Activated CD4-positive, alpha-beta T cell treated with anti-CD3 and anti-CD28 coated beads, Interleukin-2, amount 10 ng/mL, durations not matched to agents 7 days and 5 days (primary cell): ENCODE measurements around the gene MRPS18B. TPM values are rescaled to one million over a fixed set of nuclear protein-coding genes. Genes with fewer than 3 reads are reported as not detected.
"Not testable (repeated sequence)": the region's sequence is repeated elsewhere in the genome, so short reads cannot be mapped to it uniquely, and the experiment has no call there.

Experiments
- CTCF ChIA-PET: fragments of 350-600 bp; sonication (Branson Sonifier 250); formaldehyde crosslinking; loops from one replicate; lab custom pipeline; 2021; ENCODE audit warnings: antibody characterized with exemption; lab: Charles Lee
- POLR2A ChIA-PET: fragments of 350-600 bp; sonication (Branson Sonifier 250); formaldehyde crosslinking; loops from one replicate; lab custom pipeline; 2021; ENCODE audit warnings: antibody characterized with exemption; lab: Charles Lee
- DNase-seq: peaks from one replicate; pipeline ENCODE4 v3.0.0-alpha.2; 2020
- H3K27ac Mint-ChIP-seq: one replicate; pipeline ENCODE4 v1.8.0; 2021; ENCODE audit warnings: mild to moderate bottlenecking, moderate library complexity, mixed read lengths
- H3K27me3 Mint-ChIP-seq: one replicate; pipeline ENCODE4 v1.8.0; 2021; ENCODE audit warnings: mixed read lengths
- H3K36me3 Mint-ChIP-seq: one replicate; pipeline ENCODE4 v1.8.0; 2021; ENCODE audit warnings: low read depth, mixed read lengths
- H3K4me1 Mint-ChIP-seq: one replicate; pipeline ENCODE4 v1.8.0; 2021; ENCODE audit warnings: mixed read lengths
- H3K4me3 Mint-ChIP-seq: one replicate; pipeline ENCODE4 v1.8.0; 2021; ENCODE audit warnings: mild to moderate bottlenecking, moderate library complexity, mixed read lengths
- H3K9me3 Mint-ChIP-seq: one replicate; pipeline ENCODE4 v1.8.0; 2021; ENCODE audit warnings: mixed read lengths
- total RNA-seq, 2 experiments: library from RNA; stranded (reverse); gene quantifications; one replicate each; pipeline ENCODE4 v1.2.3, GENCODE V29; 2021

MRPS18B gene
- total RNA-seq, 2 experiments from 2014 or later = 41.4 to 44.4 TPM

DNA sequence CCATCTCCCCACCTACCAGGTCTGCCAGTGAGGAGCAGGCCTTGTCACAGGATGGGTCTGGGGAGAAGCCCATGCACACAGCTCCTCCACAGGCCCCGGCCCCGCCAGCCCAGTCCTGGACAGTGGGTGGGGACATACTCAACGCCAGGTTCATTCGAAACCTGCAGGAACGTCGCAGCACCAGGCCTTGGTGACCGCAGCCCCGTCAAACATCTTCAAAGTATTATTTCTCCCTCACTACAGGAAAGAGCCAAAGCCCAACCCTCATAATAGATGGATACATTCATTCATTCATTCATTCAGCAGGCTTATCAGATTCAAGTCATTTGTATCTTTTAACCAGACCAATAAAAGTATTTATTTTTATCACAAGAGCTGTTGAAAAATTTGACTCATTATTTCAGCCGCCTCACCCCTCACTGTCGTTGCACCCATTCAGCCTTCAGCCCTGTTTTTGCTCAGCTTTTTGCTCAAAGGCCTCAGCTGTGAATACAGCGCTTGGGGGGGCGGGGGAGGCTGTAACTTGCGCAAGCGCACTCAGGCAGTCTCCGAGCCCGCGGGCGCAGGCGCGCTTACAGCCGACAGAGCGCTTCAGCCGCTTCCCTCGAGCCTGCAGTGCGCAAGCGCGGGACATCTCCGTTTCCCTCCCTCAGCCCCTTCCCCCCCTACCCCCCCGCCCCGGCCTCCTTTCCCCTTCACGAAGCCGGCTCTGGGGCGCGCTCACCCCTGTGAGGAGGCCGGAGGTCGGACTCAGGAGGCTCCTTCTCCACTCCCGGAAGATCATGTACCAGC, 29.0 kb downstream of the MRPS18B start, which contains the start of gene C6orf136:
Gene C6orf136 (plus strand): TSS at position 684 of the 792 bp plus-strand sequence. CDS start 99 bp downstream, at position 783.
- ChIA-PET POLR2A (interaction anchor here (0.5 kb wide), 1 partner anchor 90 kb away, joined by 3 read pairs; the partner anchor contains the start of gene PRR3), CTCF (interaction anchor here (0.7 kb wide), 1 partner anchor 84 kb away, joined by 3 read pairs; no protein-coding TSS in a partner anchor)
- Mint-ChIP-seq H3K27ac (peak within 1 kb of the TSS; percentile 94), H3K27me3 (no peaks in the 10 kb centered on the region), H3K36me3 (peaks cover 14% of the 10 kb centered on the region), H3K4me1 (peaks cover 34% of the 10 kb centered on the region), H3K9me3 (no peaks in the 10 kb centered on the region), H3K4me3 (peak within 1 kb of the TSS; percentile 85)
- peak; percentile 94 for DNase-seq

GRCh38 chr6:30647242-30648116, 29.8 kb downstream of the MRPS18B start:
- DNase-seq = peak; percentile 74
- Mint-ChIP-seq H3K4me3 (peak overlapping the region; percentile 85), H3K27ac (peak overlapping the region; percentile 94), H3K27me3 (no peaks in the 10 kb centered on the region), H3K36me3 (peaks cover 22% of the 10 kb centered on the region), H3K4me1 (peaks cover 29% of the 10 kb centered on the region), H3K9me3 (no peaks in the 10 kb centered on the region)
- POLR2A ChIA-PET = no interaction called here
- CTCF ChIA-PET = no interaction called here

- no peak overlapping the region for H3K27ac Mint-ChIP-seq
- no peak overlapping the region for H3K4me3 Mint-ChIP-seq
- ChIA-PET CTCF (interaction anchor here (0.6 to 1.3 kb wide), 3 partner anchors 19 to 80 kb away, joined by 3 to 4 read pairs (median 3); no protein-coding TSS in a partner anchor), POLR2A (interaction anchor here (0.7 kb wide), 1 partner anchor 21 kb away, joined by 4 read pairs; no protein-coding TSS in a partner anchor)
- no peaks in the 10 kb centered on the region for H3K9me3 Mint-ChIP-seq
- no peak for DNase-seq
- peaks cover 16% of the 10 kb centered on the region for H3K4me1 Mint-ChIP-seq
- no peaks in the 10 kb centered on the region for H3K27me3 Mint-ChIP-seq
- peaks cover 35% of the 10 kb centered on the region for H3K36me3 Mint-ChIP-seq
Measured at GRCh38 chr6:30651143-30651542, 33.5 kb downstream of the MRPS18B start.

DNA sequence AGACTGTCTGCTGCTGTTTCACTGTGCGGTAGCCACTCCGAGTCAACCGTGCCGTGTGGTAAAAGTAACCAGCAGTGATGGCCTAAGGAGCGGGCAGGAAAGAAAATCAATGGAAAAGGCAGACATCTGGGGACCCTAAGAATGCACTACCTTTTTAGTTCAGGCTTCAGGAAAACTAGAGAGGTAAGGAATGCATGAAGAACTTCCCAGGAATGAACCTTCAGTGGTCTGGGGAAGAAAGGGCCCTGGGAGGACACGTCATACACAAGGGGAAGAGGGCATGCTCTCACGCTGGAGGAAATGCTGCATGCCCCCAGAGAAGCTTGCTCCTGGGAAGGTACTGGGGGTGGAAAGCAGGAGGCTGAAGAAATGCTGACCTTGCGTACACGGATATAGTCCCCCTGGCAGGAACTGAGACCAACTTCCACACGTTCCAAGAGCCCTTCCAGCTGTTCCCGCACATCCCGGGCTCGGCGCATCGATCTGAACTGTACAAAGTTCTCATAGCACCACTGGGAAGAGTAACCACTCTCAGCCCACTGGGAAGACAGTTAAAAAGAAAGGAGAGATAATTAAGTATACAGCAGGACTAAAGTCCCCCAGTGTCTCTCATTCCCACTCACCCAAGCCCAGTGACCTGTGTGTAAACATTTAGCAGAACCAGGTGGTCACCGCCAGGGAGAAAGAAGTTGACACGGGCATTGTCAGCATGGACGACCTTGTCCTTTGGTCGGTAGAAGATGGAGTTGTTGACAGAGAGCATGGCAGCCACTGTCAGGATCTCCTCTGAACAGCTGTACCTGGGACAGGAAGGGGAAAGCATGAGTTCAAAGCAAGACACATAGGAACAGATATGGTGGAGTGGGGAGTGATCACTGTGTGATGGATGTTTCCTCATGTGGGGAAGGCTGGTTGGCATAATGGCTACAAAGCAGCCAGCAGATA, 37.4 kb downstream of the MRPS18B start:
- POLR2A ChIA-PET = interaction anchor here (0.6 kb wide), 1 partner anchor 45 kb away, joined by 3 read pairs; no protein-coding TSS in a partner anchor
- no peak overlapping the region for H3K27ac Mint-ChIP-seq

GRCh38 chr6:30655743-30656094, 38.1 kb downstream of the MRPS18B start:
- Mint-ChIP-seq H3K27me3 (no peaks in the 10 kb centered on the region), H3K36me3 (peaks cover 48% of the 10 kb centered on the region), H3K4me1 (peaks cover 2% of the 10 kb centered on the region), H3K27ac (no peak overlapping the region), H3K9me3 (no peaks in the 10 kb centered on the region), H3K4me3 (no peak overlapping the region)
- POLR2A ChIA-PET = no interaction called here
- CTCF ChIA-PET = interaction anchor here (0.9 to 1.5 kb wide), 4 partner anchors 23 to 115 kb away, joined by 3 to 4 read pairs (median 3); no protein-coding TSS in a partner anchor
- no peak for DNase-seq

More for the DNA sequence above, 37.4 kb downstream of the MRPS18B start:
- peaks cover 2% of the 10 kb centered on the region for H3K4me1 Mint-ChIP-seq
- H3K4me3 Mint-ChIP-seq = no peak overlapping the region
- no peaks in the 10 kb centered on the region for H3K9me3 Mint-ChIP-seq
- H3K27me3 Mint-ChIP-seq = no peaks in the 10 kb centered on the region
- CTCF ChIA-PET = interaction anchor here (1.0 to 1.2 kb wide), 2 partner anchors 45 to 114 kb away, joined by 3 read pairs; no protein-coding TSS in a partner anchor
- DNase-seq = no peak
- H3K36me3 Mint-ChIP-seq = peaks cover 48% of the 10 kb centered on the region

GRCh38 chr6:30656513-30656912, 38.9 kb downstream of the MRPS18B start:
- Mint-ChIP-seq H3K27ac (no peak overlapping the region), H3K4me3 (no peak overlapping the region), H3K9me3 (no peaks in the 10 kb centered on the region), H3K27me3 (no peaks in the 10 kb centered on the region), H3K36me3 (peaks cover 43% of the 10 kb centered on the region), H3K4me1 (peaks cover 2% of the 10 kb centered on the region)
- no peak for DNase-seq
- ChIA-PET POLR2A (no interaction called here), CTCF (interaction anchor here (0.8 to 1.5 kb wide), 6 partner anchors 13 to 115 kb away, joined by 3 to 4 read pairs (median 3); no protein-coding TSS in a partner anchor)

GRCh38 chr6:30657454-30657853, 39.8 kb downstream of the MRPS18B start:
- no peaks in the 10 kb centered on the region for H3K27me3 Mint-ChIP-seq
- ChIA-PET CTCF (interaction anchor here (0.8 to 1.7 kb wide), 5 partner anchors 14 to 65 kb away, joined by 3 to 5 read pairs (median 4); partner anchors contain the start of gene DHX16), POLR2A (no interaction called here)
- H3K4me3 Mint-ChIP-seq = no peak overlapping the region
- no peaks in the 10 kb centered on the region for H3K9me3 Mint-ChIP-seq
- H3K27ac Mint-ChIP-seq = no peak overlapping the region
- H3K36me3 Mint-ChIP-seq = peaks cover 43% of the 10 kb centered on the region
- DNase-seq = no peak
- H3K4me1 Mint-ChIP-seq = peaks cover 2% of the 10 kb centered on the region

DNA sequence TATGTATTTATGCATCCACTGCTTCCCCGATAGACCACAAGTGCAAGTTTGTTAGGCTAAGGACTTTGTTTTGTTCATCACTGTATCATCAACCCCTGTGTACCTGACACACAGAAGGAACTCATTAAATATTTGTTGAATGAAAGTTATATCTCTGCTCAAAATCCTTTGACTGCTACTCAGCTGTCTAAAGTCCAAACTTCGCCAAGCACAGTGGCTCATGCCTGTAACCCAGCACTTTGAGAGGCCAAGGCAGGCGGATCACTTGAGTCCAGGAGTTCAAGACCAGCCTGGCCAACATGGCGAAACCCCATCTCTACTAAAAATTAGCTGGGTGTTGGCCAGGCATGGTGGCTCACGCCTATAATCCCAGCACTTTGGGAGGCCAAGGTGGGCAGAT, 40.3 kb downstream of the MRPS18B start:
- H3K4me3 Mint-ChIP-seq, H3K9me3 Mint-ChIP-seq, DNase-seq, H3K27me3 Mint-ChIP-seq, H3K4me1 Mint-ChIP-seq, H3K27ac Mint-ChIP-seq, POLR2A ChIA-PET: not testable (repeated sequence)
- peaks cover 47% of the 10 kb centered on the region for H3K36me3 Mint-ChIP-seq
- CTCF ChIA-PET = interaction anchor here (1.3 to 2.5 kb wide), 4 partner anchors 9 to 73 kb away, joined by 3 to 5 read pairs (median 5); partner anchors contain the start of gene DHX16

- ChIA-PET POLR2A (no interaction called here), CTCF (interaction anchor here (0.8 to 2.3 kb wide), 9 partner anchors 12 to 129 kb away, joined by 3 to 11 read pairs (median 4); partner anchors contain the start of gene MDC1)
- H3K27ac Mint-ChIP-seq = no peak overlapping the region
- H3K27me3 Mint-ChIP-seq = no peaks in the 10 kb centered on the region
- no peak overlapping the region for H3K4me3 Mint-ChIP-seq
- no peak for DNase-seq
- peaks cover 45% of the 10 kb centered on the region for H3K36me3 Mint-ChIP-seq
- peaks cover 19% of the 10 kb centered on the region for H3K4me1 Mint-ChIP-seq
- no peaks in the 10 kb centered on the region for H3K9me3 Mint-ChIP-seq
Measured at GRCh38 chr6:30664994-30665767, 47.5 kb downstream of the MRPS18B start.

GRCh38 chr6:30666300-30666699, 48.7 kb downstream of the MRPS18B start:
- DNase-seq, POLR2A ChIA-PET, H3K4me3 Mint-ChIP-seq, H3K27me3 Mint-ChIP-seq, H3K9me3 Mint-ChIP-seq: not testable (repeated sequence)
- Mint-ChIP-seq H3K36me3 (peaks cover 51% of the 10 kb centered on the region), H3K4me1 (peaks cover 29% of the 10 kb centered on the region), H3K27ac (peak overlapping the region; percentile 28)
- CTCF ChIA-PET = interaction anchor here (0.6 to 2.3 kb wide), 4 partner anchors 13 to 44 kb away, joined by 3 to 11 read pairs (median 4); no protein-coding TSS in a partner anchor
